Measurements from ENCODE around the gene OTULINL. TPM values are rescaled to one million over a fixed set of nuclear protein-coding genes. Genes with fewer than 3 reads are reported as not detected.

The OTULINL gene
- 10 to 100 TPM in 4 of 6 experiments, 1 to 10 TPM in 2; 9.3 to 25.7 (median 21.7) TPM for total RNA-seq (2021; fragmentation: NEBNext Ultra II Directional; extraction: Animal tissue kit (Norgen Biotek cat#: 25700))
- long read RNA-seq, transcript OTULINL-201 (8 exons, 3,597 nt): major isoform, 24 of 28 reads
- long read RNA-seq, partial matches to known transcripts: 0 of 28 reads
- long read RNA-seq, other reads (novel, unspliced or antisense): 4 of 28 reads

DNA sequence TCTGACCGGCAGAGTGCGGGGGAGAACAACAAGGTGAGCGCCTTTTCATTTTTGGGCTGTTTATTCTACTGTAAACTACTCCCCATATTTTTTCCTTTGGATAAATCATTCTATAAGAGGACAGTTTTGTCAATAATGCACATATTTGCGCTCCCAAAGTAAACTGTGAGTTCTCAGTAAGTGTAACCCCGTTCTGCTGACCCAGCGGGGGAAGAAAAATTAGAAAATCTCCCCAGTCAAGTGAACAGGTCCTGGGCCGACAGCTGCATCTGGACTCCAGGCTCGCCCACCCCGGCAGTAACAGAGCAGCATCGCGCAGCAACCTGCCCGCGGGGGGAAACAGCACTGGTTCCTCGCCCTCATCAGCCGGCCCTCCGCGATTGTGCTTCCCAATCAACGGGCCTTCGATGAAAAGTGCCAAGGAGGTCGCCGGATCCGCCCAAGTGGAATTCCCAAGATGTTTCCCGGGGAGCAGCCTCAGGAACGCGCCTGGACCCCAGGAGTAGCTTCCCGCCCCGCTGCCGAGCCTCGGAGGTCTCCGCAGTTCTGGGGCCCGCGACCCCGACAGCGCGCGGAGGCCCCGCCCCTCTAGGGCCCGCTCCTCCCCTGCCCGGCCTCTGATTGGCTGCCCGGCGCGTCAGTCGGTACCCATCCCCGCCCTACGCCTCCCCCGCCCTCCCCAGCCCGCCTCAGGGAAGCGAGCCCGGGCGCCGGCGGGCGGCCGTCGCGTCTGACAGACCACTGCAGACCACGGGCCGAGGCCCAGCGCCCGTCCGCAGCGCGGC is at the start of gene OTULINL:
Gene OTULINL (plus strand): TSS at position 687 of the 785 bp plus-strand sequence. CDS start 103 bp downstream, outside the sequence.
- H3K4me1 Mint-ChIP-seq (ENCODE audit: low read depth): peaks cover 35% of the 10 kb centered on the region
- TF ChIP-seq, protein P1, sequence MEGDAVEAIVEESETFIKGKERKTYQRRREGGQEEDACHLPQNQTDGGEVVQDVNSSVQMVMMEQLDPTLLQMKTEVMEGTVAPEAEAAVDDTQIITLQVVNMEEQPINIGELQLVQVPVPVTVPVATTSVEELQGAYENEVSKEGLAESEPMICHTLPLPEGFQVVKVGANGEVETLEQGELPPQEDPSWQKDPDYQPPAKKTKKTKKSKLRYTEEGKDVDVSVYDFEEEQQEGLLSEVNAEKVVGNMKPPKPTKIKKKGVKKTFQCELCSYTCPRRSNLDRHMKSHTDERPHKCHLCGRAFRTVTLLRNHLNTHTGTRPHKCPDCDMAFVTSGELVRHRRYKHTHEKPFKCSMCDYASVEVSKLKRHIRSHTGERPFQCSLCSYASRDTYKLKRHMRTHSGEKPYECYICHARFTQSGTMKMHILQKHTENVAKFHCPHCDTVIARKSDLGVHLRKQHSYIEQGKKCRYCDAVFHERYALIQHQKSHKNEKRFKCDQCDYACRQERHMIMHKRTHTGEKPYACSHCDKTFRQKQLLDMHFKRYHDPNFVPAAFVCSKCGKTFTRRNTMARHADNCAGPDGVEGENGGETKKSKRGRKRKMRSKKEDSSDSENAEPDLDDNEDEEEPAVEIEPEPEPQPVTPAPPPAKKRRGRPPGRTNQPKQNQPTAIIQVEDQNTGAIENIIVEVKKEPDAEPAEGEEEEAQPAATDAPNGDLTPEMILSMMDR (IDR thresholded peaks at IDR 0.05): no peak
- peak; percentile 57 for DNase-seq
- peaks cover 26% of the 10 kb centered on the region; the same call in 1 of the 2 replicates for H3K36me3 Mint-ChIP-seq (ENCODE audit: low read depth)
- H3K9me3 Mint-ChIP-seq: peaks cover 7% of the 10 kb centered on the region
- peak within 1 kb of the TSS; percentile 83 for H3K4me3 Mint-ChIP-seq
- H3K27me3 Mint-ChIP-seq (ENCODE audit: insufficient read depth): peaks cover 39% of the 10 kb centered on the region
- peak within 1 kb of the TSS; percentile 81 for H3K27ac Mint-ChIP-seq

DNA sequence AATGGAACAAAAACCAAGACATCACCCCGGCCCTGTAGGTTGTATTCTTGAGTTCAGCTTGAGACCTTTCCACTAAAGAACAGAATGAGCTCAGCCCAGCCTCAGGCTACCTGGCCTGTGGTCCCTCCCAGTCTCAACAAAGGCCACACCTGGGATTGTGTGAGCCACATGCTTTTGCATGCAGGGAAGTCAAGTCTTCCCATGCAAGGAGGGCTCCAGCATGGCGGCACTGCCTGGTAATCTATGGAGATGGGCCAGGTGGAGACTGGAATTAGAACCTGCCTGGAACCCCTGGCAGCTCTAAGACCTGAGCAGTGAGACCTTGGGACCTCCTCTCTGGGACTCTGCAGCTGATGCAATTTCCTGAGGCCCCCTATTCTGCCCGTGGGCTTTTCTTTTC is 49.4 kb upstream of the OTULINL start:
- H3K4me3 Mint-ChIP-seq: no peak overlapping the region
- DNase-seq: no peak
- H3K4me1 Mint-ChIP-seq (ENCODE audit: low read depth): no peaks in the 10 kb centered on the region
- TF ChIP-seq, protein P1 (IDR thresholded peaks at IDR 0.05): no peak
- H3K9me3 Mint-ChIP-seq: no peaks in the 10 kb centered on the region
- no peaks in the 10 kb centered on the region for H3K36me3 Mint-ChIP-seq (ENCODE audit: low read depth)
- H3K27ac Mint-ChIP-seq: no peak overlapping the region
- peaks cover 42% of the 10 kb centered on the region for H3K27me3 Mint-ChIP-seq (ENCODE audit: insufficient read depth)

DNA sequence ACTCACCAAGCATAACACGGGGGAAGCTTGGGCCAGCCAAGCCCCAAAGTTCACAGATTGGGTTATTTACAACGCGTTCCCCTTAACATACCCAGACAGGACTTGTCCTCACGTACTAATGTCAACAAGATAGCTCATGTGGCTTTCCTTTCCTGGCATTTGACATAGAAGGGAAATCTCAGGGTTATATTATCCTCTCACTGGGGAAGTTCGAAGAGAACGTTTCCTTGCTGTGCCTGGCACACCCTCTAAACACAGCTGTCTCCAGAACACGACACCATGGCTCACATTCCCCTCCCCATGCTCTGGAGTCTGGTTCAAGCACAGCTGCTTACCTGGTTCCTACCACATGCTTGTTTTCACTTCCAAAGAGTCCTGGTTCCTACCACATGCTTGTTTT is 46.8 kb upstream of the OTULINL start:
- Mint-ChIP-seq H3K27ac (no peak overlapping the region), H3K4me1 (ENCODE audit: low read depth) (no peaks in the 10 kb centered on the region), H3K4me3 (no peak overlapping the region), H3K36me3 (ENCODE audit: low read depth) (no peaks in the 10 kb centered on the region), H3K9me3 (peaks cover 10% of the 10 kb centered on the region), H3K27me3 (ENCODE audit: insufficient read depth) (peaks cover 50% of the 10 kb centered on the region)
- TF ChIP-seq, protein P1 (IDR thresholded peaks at IDR 0.05): no peak
- DNase-seq: no peak

DNA sequence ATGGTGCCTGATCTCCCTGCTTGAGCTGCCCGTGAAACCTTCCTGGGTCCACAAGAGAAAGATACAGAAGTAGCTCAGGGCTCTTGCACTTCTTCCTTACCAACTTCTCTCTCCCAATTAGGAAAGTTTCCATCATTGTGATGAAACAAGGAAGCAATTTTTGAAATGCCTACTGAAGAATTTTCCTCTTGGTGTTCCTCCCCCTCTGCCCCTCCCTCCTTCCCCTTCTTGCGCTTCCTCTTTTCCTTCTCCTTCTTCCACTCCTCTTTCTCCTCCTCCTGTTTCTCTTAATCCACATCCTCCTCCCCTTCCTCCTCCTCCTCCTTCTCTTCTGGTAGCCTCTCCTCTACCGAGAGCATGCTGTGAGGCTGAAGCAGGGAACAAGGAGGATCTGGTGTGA is 36.3 kb upstream of the OTULINL start:
- Mint-ChIP-seq H3K27me3 (ENCODE audit: insufficient read depth) (peaks cover 43% of the 10 kb centered on the region), H3K9me3 (peaks cover 14% of the 10 kb centered on the region), H3K36me3 (ENCODE audit: low read depth) (peaks cover 12% of the 10 kb centered on the region), H3K27ac (no peak overlapping the region), H3K4me3 (no peak overlapping the region), H3K4me1 (ENCODE audit: low read depth) (no peaks in the 10 kb centered on the region)
- DNase-seq: no peak
- TF ChIP-seq, protein P1 (IDR thresholded peaks at IDR 0.05): no peak

DNA sequence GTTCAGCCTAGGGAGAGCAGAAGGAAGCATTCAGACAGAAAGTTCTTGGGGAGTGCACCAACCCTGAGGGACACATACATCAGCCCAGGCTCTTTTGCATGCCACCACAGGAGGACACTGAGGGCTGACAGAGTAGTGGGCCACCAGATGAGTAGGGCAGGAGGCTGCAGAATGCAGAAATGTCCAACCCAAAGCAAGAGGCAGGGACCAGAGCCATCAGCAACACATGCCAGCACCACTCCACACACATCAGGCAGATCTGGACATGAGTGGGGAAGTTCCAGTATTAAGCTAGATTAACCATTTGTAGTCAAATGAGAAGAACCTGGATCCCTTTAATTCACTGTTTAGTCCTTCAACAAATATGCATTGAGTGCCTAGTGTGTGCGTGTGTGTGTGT is 35.7 kb upstream of the OTULINL start:
- Mint-ChIP-seq H3K4me1 (ENCODE audit: low read depth) (no peaks in the 10 kb centered on the region), H3K4me3 (no peak overlapping the region), H3K27ac (no peak overlapping the region), H3K9me3 (peaks cover 9% of the 10 kb centered on the region), H3K36me3 (ENCODE audit: low read depth) (peaks cover 8% of the 10 kb centered on the region), H3K27me3 (ENCODE audit: insufficient read depth) (peaks cover 43% of the 10 kb centered on the region)
- TF ChIP-seq, protein P1 (IDR thresholded peaks at IDR 0.05): no peak
- no peak for DNase-seq

All from HFFc6 (cell line).